Measurements from ENCODE around the gene MYO1F.
"Not testable (repeated sequence)": the region's sequence is repeated elsewhere in the genome, so short reads cannot be mapped to it uniquely, and the experiment has no call there.

Gene MYO1F

DNA sequence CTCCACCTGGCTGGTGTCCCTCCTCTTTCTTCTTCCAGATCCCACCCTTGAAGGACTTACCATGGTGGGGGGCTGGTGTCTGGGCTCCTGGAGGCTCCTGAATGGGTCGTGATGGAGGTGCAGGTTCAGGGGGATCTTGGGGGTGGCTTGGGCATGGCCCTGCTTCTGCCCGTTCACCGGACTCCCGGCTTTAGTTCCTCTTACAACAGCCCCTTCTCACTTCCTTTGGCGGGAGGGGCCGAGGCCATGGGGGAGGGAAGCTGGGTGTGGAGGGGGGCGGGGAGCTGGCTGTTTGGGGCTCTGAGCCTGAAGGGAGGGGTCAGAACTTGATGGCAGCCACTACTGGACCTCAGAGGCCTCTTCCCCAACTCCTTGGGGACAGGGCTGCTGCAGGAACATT lies at the start of gene MYO1F:
Gene MYO1F, minus strand, starts transcription at position 196 of the 400 bp plus-strand sequence. Its CDS starts 133 bp downstream, at position 63.
- no peak for DNase-seq

DNA sequence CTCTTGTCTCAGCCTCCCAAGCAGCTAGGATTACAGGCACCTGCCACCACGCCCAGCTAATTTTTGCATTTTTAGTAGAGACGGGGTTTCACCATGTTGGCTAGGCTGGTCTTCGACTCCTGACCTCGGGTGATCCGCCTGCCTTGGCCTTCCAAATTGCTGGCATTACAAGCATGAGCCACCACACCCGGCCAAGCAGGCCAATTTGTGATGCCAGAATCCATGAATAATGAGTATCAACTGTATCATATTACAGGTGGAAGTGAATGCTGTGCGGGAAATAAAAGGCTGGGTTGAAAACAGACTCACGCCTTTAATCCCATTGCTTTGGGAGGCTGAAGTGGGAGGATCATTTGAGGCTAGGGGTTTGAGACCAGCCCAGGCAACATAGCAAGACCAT lies 49.6 kb upstream of the MYO1F start:
- no peak for DNase-seq

- DNase-seq: not testable (repeated sequence)
Observed at GRCh38 chr19:8622886-8623285, 45.6 kb upstream of the MYO1F start.

DNA sequence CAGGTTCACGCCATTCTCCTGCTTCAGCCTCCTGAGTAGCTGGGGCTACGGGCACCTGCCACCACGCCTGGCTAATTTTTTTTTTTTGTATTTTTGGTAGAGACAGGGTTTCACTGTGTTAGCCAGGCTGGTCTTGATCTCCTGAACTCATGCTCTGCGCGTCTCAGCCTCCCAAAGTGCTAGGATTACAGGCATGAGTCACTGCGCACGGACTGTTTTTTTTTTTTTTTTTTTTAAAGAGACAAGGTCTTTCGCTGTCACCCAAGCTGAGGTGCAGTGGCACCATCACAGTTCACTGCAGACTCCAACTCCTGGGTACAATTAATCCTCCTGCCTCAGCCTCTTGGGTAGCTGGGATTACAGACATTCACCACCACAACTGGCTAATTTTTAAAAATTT lies 41.5 kb upstream of the MYO1F start:
- DNase-seq: no peak

DNA sequence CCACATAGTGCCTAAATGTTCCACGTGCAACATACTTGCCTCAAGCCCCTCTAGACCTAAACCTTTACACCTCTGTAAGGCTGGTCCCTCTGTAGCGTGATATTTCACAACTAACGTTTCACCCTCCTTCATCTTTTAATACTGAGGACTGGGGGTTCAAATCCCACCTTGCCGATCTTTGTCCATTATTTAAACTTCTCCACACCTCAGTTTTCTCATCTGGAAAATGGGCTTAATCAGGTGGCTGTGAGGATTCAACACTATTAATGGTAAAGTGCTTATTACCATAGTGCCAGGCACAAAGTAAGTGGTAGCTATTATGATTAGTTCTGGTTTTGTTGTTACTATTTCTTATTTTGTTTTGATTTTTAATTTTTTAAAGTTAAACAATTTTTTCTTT lies 40.7 kb upstream of the MYO1F start:
- DNase-seq: no peak

- not testable (repeated sequence) for DNase-seq
Observed at GRCh38 chr19:8617325-8617724, 40.1 kb upstream of the MYO1F start.

GRCh38 chr19:8616861-8617260 lies 39.6 kb upstream of the MYO1F start:
- DNase-seq: no peak

- no peak for DNase-seq
Observed at GRCh38 chr19:8615813-8616596, 38.8 kb upstream of the MYO1F start.

- DNase-seq: no peak
Observed at GRCh38 chr19:8615024-8615423, 37.8 kb upstream of the MYO1F start.

GRCh38 chr19:8614455-8614854 lies 37.2 kb upstream of the MYO1F start:
- no peak for DNase-seq

- no peak for DNase-seq
Observed at GRCh38 chr19:8612807-8613171, 35.5 kb upstream of the MYO1F start.

DNA sequence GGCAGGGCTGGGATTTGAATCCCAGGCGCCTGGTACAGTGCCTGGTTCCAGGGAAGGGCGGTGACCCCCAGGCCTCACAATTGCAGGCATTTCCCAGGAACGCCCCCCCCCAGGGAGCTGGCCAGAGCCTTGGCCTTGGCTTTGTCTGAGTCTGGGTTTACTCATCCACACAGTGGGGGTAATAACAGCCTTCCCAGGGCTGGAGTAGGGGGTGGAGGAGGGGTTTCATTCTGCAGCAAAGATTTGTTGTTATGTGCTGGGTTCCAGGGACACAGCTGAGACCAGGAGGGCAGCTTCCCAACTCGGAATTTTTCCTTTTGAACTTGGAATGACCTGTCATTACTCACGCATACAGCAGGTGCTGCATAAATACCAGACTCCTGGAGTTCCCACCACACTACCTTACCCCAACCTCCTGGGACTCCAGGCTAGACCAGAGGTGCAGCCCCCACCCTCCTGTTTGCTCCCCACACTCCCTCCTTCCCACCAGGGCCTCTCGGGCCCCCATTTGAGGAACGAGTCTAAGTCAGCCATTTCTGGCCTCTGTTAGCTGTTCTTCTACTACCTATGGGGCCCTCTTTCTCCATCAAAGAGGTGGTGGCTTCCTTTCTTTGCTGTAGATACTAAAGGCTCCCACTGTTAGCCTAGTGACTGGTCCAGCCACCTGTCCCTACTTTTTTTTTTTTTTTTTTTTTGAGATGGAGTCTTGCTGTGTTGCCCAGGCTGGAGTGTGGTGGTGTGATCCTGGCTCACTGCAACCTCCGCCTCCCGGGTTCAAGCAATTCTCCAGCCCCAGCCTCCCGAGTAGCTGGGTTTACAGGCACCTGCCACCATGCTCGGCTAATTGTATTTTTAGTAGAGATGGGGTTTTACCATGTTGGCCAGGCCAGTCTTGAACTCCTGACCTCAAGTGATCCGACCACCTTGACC lies 34.9 kb upstream of the MYO1F start:
- DNase-seq: no peak

GRCh38 chr19:8611391-8611876 lies 34.2 kb upstream of the MYO1F start:
- DNase-seq: no peak

DNA sequence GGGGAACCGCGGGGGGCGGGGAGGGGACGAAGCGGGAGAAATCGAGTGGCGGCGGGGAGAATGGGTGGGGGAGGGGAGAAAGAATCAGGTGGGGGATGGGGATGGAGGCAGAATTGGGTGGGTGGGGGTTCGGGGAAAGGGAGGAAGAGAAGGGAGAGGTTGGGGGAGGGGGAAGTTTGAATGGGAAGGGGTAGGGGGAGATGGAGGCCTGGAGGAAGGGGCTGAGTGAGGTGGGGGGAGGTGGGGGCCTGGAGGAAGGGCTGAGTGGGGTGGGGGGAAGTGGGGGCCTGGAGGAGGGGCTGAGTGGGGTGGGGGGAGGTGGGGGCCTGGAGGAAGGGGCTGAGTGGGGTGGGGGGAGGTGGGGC lies 33.7 kb upstream of the MYO1F start:
- DNase-seq: no peak

DNA sequence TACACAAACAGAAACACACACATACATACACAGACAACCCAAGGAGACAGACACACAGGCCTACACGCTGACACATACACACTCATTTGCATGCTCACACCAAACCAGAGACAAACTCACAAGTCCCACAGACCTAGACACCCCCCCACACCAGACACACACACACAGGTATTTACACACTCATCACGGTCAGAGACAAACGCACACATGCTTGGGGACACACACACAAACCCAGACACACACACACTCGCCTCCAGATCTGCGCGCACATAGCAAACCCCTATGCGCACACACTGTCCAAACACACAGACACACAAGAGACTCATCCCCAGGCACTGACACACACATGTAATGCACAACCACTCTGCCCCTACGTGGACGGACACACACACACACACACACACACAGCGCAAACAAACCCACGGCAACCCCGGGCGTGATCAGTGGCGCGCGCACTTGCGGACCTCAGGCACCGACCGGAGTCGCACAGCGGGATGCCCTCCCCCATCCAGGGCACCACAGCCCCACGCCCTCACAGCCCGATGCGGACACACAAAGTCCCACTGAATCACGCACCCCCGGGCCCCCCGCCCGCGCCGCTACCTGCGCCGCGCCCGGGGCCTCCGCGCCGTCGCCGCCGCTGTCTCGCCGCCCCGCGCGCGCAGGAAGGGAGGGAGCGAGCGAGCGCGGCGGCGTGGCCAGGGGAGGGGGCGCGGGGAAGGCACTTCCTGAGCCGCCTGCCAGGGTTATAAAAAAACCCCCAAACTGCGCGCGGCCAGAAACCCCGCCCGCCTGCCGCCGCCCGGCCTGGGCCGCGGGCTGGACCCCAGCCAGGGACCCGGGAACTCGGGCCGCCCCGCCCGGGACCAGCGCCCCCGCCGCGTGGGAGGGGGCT lies 33.0 kb upstream of the MYO1F start, which contains the start of gene ADAMTS10:
Gene ADAMTS10, minus strand, starts transcription at position 675 of the 895 bp plus-strand sequence. CDS start 5,005 bp downstream, outside the sequence.
- no peak for DNase-seq

- DNase-seq: no peak
Observed at GRCh38 chr19:8609279-8610040, 32.2 kb upstream of the MYO1F start.

GRCh38 chr19:8608941-8609278 lies 31.7 kb upstream of the MYO1F start:
- no peak for DNase-seq

- DNase-seq: no peak
Observed at GRCh38 chr19:8607386-8607785, 30.1 kb upstream of the MYO1F start.

GRCh38 chr19:8605514-8605913 lies 28.3 kb upstream of the MYO1F start:
- DNase-seq: no peak

- no peak for DNase-seq
Observed at GRCh38 chr19:8601796-8602195, 24.6 kb upstream of the MYO1F start.

- DNase-seq: no peak
Observed at GRCh38 chr19:8600816-8601215, 23.6 kb upstream of the MYO1F start.

- DNase-seq: no peak
Observed at GRCh38 chr19:8600064-8600463, 22.8 kb upstream of the MYO1F start.
